Stimulated activated CD4-positive, alpha-beta T cell treated with anti-CD3 and anti-CD28 coated beads, Interleukin-2, amount 100 ng/mL, for 4 hours (primary cell): ENCODE measurements around the gene NBPF19.
"Not testable (repeated sequence)": the region's sequence is repeated elsewhere in the genome, so short reads cannot be mapped to it uniquely, and the experiment has no call there.

ENCODE experiments used
- DNase-seq: peaks from one replicate; pipeline ENCODE4 v3.0.0-alpha.2; 2020; ENCODE audit warnings: low read depth

The NBPF19 gene

GRCh38 chr1:149474745-149475144 lies at the start of gene NBPF19:
NBPF19 (plus strand) TSS chr1:149475045; CDS start chr1:149475933, 888 bp downstream.
- not testable (repeated sequence) for DNase-seq

GRCh38 chr1:149428317-149428716 lies 46.5 kb upstream of the NBPF19 start:
- not testable (repeated sequence) for DNase-seq

GRCh38 chr1:149445451-149445850 lies 29.4 kb upstream of the NBPF19 start:
- DNase-seq = not testable (repeated sequence)

- not testable (repeated sequence) for DNase-seq
Measured at GRCh38 chr1:149452196-149452595, 22.6 kb upstream of the NBPF19 start.

- DNase-seq = not testable (repeated sequence)
Measured at GRCh38 chr1:149452652-149453051, 22.2 kb upstream of the NBPF19 start.

- DNase-seq = peak; percentile 28
Measured at GRCh38 chr1:149558350-149558825, 83.5 kb downstream of the NBPF19 start.

GRCh38 chr1:149561806-149562205 lies 87.0 kb downstream of the NBPF19 start:
- DNase-seq = not testable (repeated sequence)

- not testable (repeated sequence) for DNase-seq
Measured at GRCh38 chr1:149565485-149565884, 90.6 kb downstream of the NBPF19 start.

GRCh38 chr1:149572763-149573162 lies 97.9 kb downstream of the NBPF19 start:
- not testable (repeated sequence) for DNase-seq

GRCh38 chr1:149585592-149585991 lies 110.7 kb downstream of the NBPF19 start:
- peak; percentile 10 for DNase-seq
